ENCODE results near the gene C22orf42. TPM values are rescaled to one million over a fixed set of nuclear protein-coding genes. Genes with fewer than 3 reads are reported as not detected.
A peak's percentile ranks its signal among the peaks of the same experiment; 100 is the strongest.
"Not testable (repeated sequence)": the region's sequence is repeated elsewhere in the genome, so short reads cannot be mapped to it uniquely, and the experiment has no call there.

The C22orf42 gene
- total RNA-seq, 2 experiments from 2014 or later, result not detected

DNA sequence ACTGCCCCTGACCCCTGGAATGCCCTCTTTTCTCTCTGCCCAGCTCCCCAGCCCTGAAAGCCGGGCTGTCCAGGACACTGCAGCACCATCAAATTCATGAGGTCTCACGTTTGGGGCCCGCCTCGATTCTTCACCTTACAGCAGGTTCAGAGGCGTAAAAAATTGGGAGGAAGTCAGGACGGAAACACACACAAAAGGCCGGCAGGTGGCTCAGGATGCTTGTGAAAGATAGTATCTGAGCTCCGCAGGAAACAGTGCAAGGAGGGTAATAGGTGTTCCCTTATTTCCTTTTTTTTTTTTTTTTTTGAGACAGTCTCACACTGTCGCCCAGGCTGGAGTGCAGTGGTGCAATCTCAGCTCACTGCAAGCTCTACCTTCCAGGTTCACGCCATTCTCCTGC, 41.6 kb upstream of the C22orf42 start:
- ChIA-PET POLR2A (interaction anchor here (0.6 kb wide), 1 partner anchor 505 kb away, joined by 4 read pairs; no protein-coding TSS in a partner anchor), CTCF (interaction anchor here (2.1 kb wide), 1 partner anchor 65 kb away, joined by 4 read pairs; no protein-coding TSS in a partner anchor)
- DNase-seq (peak in 5 of 14 experiments; percentile 20 to 72 (median 52)), ATAC-seq (ENCODE audit: poor library complexity) (no peak)
- Histone ChIP-seq H3K27me3 (ENCODE audit: control insufficient read depth in 1 of 2, insufficient read depth in 2 of 2, low read length in 2 of 2) (peaks cover 9% of the 10 kb centered on the region in 2 experiments), H3K36me3 (ENCODE audit: insufficient read depth, low read length) (no peaks in the 10 kb centered on the region), H3K4me1 (ENCODE audit: insufficient read depth, low read length) (peaks cover 53% of the 10 kb centered on the region), H3K4me3 (ENCODE audit: low read length) (no peak overlapping the region), H3K9me3 (ENCODE audit: control insufficient read depth in 1 of 2, insufficient read depth in 1 of 2, low read length in 2 of 2) (peaks cover 0 to 6% of the 10 kb centered on the region in 2 experiments), H3K27ac (ENCODE audit: low read depth in 1 of 2, low read length in 2 of 2) (no peak overlapping the region)
- peaks cover 23% of the 10 kb centered on the region for H3K27me3 Mint-ChIP-seq
- H3K27ac Mint-ChIP-seq, result peak overlapping the region; percentile 13
- no peaks in the 10 kb centered on the region for H3K36me3 Mint-ChIP-seq (ENCODE audit: low read depth)
- peak overlapping the region; percentile 18 for H3K4me3 Mint-ChIP-seq
- TF ChIP-seq, protein P1, sequence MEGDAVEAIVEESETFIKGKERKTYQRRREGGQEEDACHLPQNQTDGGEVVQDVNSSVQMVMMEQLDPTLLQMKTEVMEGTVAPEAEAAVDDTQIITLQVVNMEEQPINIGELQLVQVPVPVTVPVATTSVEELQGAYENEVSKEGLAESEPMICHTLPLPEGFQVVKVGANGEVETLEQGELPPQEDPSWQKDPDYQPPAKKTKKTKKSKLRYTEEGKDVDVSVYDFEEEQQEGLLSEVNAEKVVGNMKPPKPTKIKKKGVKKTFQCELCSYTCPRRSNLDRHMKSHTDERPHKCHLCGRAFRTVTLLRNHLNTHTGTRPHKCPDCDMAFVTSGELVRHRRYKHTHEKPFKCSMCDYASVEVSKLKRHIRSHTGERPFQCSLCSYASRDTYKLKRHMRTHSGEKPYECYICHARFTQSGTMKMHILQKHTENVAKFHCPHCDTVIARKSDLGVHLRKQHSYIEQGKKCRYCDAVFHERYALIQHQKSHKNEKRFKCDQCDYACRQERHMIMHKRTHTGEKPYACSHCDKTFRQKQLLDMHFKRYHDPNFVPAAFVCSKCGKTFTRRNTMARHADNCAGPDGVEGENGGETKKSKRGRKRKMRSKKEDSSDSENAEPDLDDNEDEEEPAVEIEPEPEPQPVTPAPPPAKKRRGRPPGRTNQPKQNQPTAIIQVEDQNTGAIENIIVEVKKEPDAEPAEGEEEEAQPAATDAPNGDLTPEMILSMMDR (IDR thresholded peaks at IDR 0.05), result peak; percentile 10
- no peaks in the 10 kb centered on the region for H3K9me3 Mint-ChIP-seq
- H3K4me1 Mint-ChIP-seq (ENCODE audit: low read depth), result peaks cover 48% of the 10 kb centered on the region
- intact Hi-C loops (cut with DNase I, micrococcal nuclease), result loop anchor here in 1 of 2 experiments (5.0 kb wide), 2 partner anchors 67 to 272 kb away; partner anchors contain the start of gene FBXO7

DNA sequence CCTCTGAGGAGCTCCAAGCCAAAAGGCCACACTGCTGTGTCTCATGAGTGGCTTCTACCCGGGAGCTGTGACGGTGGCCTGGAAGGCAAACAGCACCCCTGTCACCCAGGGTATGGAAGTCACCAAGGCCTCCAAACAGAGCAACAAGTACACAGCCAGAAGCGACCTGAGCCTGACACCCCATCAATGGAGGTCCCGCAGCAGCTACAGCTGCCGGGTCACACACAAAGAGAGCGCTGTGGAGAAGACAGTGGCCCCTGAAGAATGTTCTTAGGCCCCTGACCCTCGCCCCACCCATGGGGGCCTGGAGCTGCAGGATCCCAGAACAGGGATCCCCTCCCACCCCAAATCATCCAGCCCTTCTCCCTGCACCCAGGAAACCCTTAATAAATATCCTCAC, 40.9 kb upstream of the C22orf42 start:
- no peaks in the 10 kb centered on the region for H3K9me3 Mint-ChIP-seq
- TF ChIP-seq, protein P1 (IDR thresholded peaks at IDR 0.05), result no peak
- no peak overlapping the region for H3K27ac Mint-ChIP-seq
- peak in 1 of 14 experiments; percentile 3 for DNase-seq
- intact Hi-C loops (cut with DNase I, micrococcal nuclease), result loop anchor here in 1 of 2 experiments (5.0 kb wide), 2 partner anchors 67 to 272 kb away; partner anchors contain the start of gene FBXO7
- H3K27me3 Mint-ChIP-seq, result peaks cover 21% of the 10 kb centered on the region
- H3K27me3 ChIP-seq (ENCODE audit: control insufficient read depth in 1 of 2, insufficient read depth in 2 of 2, low read length in 2 of 2), result peaks cover 9% of the 10 kb centered on the region in 2 experiments
- H3K4me1 Mint-ChIP-seq (ENCODE audit: low read depth), result peaks cover 46% of the 10 kb centered on the region
- H3K9me3 ChIP-seq (ENCODE audit: control insufficient read depth in 1 of 2, insufficient read depth in 1 of 2, low read length in 2 of 2), result peaks cover 0 to 6% of the 10 kb centered on the region in 2 experiments
- no peaks in the 10 kb centered on the region for H3K36me3 Mint-ChIP-seq (ENCODE audit: low read depth)
- ATAC-seq (ENCODE audit: poor library complexity), result no peak
- H3K36me3 ChIP-seq (ENCODE audit: insufficient read depth, low read length), result no peaks in the 10 kb centered on the region
- no peak overlapping the region for H3K27ac ChIP-seq (ENCODE audit: low read depth in 1 of 2, low read length in 2 of 2)
- no peak overlapping the region for H3K4me3 Mint-ChIP-seq
- POLR2A ChIA-PET, result no interaction called here
- H3K4me3 ChIP-seq (ENCODE audit: low read length), result no peak overlapping the region
- H3K4me1 ChIP-seq (ENCODE audit: insufficient read depth, low read length), result peaks cover 49% of the 10 kb centered on the region
- CTCF ChIA-PET, result no interaction called here

DNA sequence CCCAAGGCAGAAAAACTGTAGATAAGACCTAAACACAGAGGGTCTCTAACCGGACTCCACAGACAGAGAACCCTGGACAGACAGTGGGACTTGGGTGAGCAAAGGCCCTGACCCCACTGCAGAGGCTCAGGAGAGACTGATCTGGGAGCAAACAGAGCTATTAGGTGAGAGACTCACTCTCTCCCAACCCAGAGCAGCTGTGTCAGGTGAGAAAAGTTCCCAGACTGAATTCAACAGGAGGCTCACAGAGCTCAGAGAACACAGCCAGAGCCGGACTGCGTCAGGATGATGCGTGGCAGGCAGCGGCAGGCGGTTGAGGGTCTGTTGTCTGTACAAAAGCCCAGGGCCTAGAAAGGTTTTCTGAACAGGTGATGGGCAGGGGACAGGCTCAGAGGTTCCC, 40.2 kb upstream of the C22orf42 start:
- Histone ChIP-seq H3K4me3 (ENCODE audit: low read length) (no peak overlapping the region), H3K36me3 (ENCODE audit: insufficient read depth, low read length) (no peaks in the 10 kb centered on the region), H3K4me1 (ENCODE audit: insufficient read depth, low read length) (peaks cover 46% of the 10 kb centered on the region), H3K27me3 (ENCODE audit: control insufficient read depth in 1 of 2, insufficient read depth in 2 of 2, low read length in 2 of 2) (peaks cover 3 to 9% of the 10 kb centered on the region in 2 experiments), H3K9me3 (ENCODE audit: control insufficient read depth in 1 of 2, insufficient read depth in 1 of 2, low read length in 2 of 2) (peaks cover 0 to 6% of the 10 kb centered on the region in 2 experiments), H3K27ac (ENCODE audit: low read depth in 1 of 2, low read length in 2 of 2) (no peak overlapping the region)
- CTCF ChIA-PET, result no interaction called here
- DNase-seq, result no peak
- TF ChIP-seq, protein P1 (IDR thresholded peaks at IDR 0.05), result no peak
- POLR2A ChIA-PET, result interaction anchor here (1.2 kb wide), 1 partner anchor 11 kb away, joined by 3 read pairs; no protein-coding TSS in a partner anchor
- peaks cover 15% of the 10 kb centered on the region for H3K27me3 Mint-ChIP-seq
- no peak overlapping the region for H3K27ac Mint-ChIP-seq
- no peak for ATAC-seq (ENCODE audit: poor library complexity)
- intact Hi-C loops (cut with DNase I, micrococcal nuclease), result no loop called here
- peaks cover 40% of the 10 kb centered on the region for H3K4me1 Mint-ChIP-seq (ENCODE audit: low read depth)
- no peak overlapping the region for H3K4me3 Mint-ChIP-seq
- H3K9me3 Mint-ChIP-seq, result no peaks in the 10 kb centered on the region
- H3K36me3 Mint-ChIP-seq (ENCODE audit: low read depth), result no peaks in the 10 kb centered on the region

DNA sequence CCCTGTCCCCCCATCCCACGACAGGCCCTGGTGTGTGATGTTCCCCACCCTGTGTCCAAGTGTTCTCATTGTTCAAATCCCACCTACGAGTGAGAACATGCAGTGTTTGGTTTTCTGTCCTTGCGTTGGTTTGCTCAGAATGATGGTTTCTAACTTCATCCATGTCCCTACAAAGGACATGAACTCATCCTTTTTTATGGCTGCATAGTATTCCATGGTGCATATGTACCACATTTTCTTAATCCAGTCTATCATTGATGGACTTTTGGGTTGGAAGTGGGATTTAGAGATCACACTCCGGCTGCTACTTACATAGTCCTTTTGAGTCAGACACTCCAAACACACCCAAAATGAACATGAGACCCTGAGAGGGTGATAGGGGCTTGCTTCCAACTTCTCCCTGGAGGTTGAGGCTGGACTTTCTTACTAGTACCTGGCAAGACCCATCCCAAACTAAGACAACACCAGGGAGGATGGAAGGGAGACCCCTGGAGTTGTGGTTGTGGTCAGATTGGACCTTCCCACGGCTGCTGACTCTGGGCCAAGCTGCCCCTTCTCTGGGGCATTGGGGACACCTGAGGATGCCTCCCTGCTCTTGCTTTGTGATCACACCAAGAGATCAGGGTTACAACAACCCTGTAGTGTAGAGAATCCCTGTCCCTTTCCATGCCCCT, 38.6 kb upstream of the C22orf42 start:
- H3K9me3 ChIP-seq (ENCODE audit: control insufficient read depth in 1 of 2, insufficient read depth in 1 of 2, low read length in 2 of 2); CTCF ChIA-PET; intact Hi-C loops (cut with DNase I, micrococcal nuclease); ATAC-seq (ENCODE audit: poor library complexity); H3K27ac Mint-ChIP-seq; H3K9me3 Mint-ChIP-seq; H3K27me3 ChIP-seq (ENCODE audit: control insufficient read depth in 1 of 2, insufficient read depth in 2 of 2, low read length in 2 of 2); DNase-seq; H3K4me3 ChIP-seq (ENCODE audit: low read length); H3K36me3 ChIP-seq (ENCODE audit: insufficient read depth, low read length); H3K27ac ChIP-seq (ENCODE audit: low read depth in 1 of 2, low read length in 2 of 2); H3K27me3 Mint-ChIP-seq; H3K4me3 Mint-ChIP-seq; H3K36me3 Mint-ChIP-seq (ENCODE audit: low read depth): not testable (repeated sequence)
- peaks cover 30% of the 10 kb centered on the region for H3K4me1 ChIP-seq (ENCODE audit: insufficient read depth, low read length)
- POLR2A ChIA-PET, result interaction anchor here (1.2 kb wide), 1 partner anchor 9 kb away, joined by 3 read pairs; no protein-coding TSS in a partner anchor
- peaks cover 26% of the 10 kb centered on the region for H3K4me1 Mint-ChIP-seq (ENCODE audit: low read depth)

DNA sequence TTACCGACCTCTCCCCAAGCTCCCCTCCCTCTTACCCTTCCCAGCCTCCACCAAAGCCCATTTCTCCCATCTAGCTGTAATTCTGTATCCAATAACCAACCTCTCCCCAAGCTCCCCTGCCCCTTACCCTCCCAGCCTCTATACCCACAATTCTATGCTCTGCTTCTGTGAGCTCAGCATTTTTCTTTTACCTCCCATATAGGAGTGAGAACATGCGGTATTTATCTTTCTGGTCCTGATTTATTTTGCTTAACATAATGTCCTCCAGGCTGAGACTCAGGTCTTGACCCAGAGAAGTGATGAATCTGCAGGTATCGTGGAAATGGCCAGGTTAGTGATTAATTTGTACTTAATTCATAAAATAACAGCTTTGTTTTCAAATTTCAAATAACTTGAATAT, 36.8 kb upstream of the C22orf42 start:
- H3K27ac Mint-ChIP-seq, result not testable (repeated sequence)

More for the DNA sequence above, 36.8 kb upstream of the C22orf42 start:
- H3K4me3 ChIP-seq (ENCODE audit: low read length); H3K27me3 ChIP-seq (ENCODE audit: control insufficient read depth in 1 of 2, insufficient read depth in 2 of 2, low read length in 2 of 2); intact Hi-C loops (cut with DNase I, micrococcal nuclease); H3K36me3 Mint-ChIP-seq (ENCODE audit: low read depth); POLR2A ChIA-PET; CTCF ChIA-PET; H3K27ac ChIP-seq (ENCODE audit: low read depth in 1 of 2, low read length in 2 of 2); DNase-seq; H3K9me3 ChIP-seq (ENCODE audit: control insufficient read depth in 1 of 2, insufficient read depth in 1 of 2, low read length in 2 of 2); H3K36me3 ChIP-seq (ENCODE audit: insufficient read depth, low read length); ATAC-seq (ENCODE audit: poor library complexity); H3K4me1 Mint-ChIP-seq (ENCODE audit: low read depth); H3K27me3 Mint-ChIP-seq; H3K4me3 Mint-ChIP-seq; H3K9me3 Mint-ChIP-seq: not testable (repeated sequence)
- peaks cover 12% of the 10 kb centered on the region for H3K4me1 ChIP-seq (ENCODE audit: insufficient read depth, low read length)

All from CD4-positive, alpha-beta T cell (primary cell).